Neural cell (in vitro differentiated cells): ENCODE measurements around the gene EGLN1. TPM values are rescaled to one million over a fixed set of nuclear protein-coding genes. Genes with fewer than 3 reads are reported as not detected.

Experiments
- H2AFZ ChIP-seq: fragments of 200-600, 300-800 bp; sonication (generic), shearing (Covaris generic); 2 replicates; pipeline ENCODE4 v1.6.0; 2014; ENCODE audit warnings: low read depth, mild to moderate bottlenecking, antibody characterized with exemption, low read length, moderate library complexity
- H3F3A ChIP-seq: fragments of 200-600 bp; shearing (Covaris generic); 2 replicates; pipeline ENCODE4 v1.6.1; 2016; ENCODE audit warnings: mild to moderate bottlenecking, moderate library complexity, mixed read lengths, antibody characterized with exemption, low read length; ENCODE audit not compliant: insufficient read depth, poor library complexity, severe bottlenecking
- H3K27ac ChIP-seq: fragments of 200-600, 300-800 bp; sonication (generic), shearing (Covaris generic); 2 replicates; pipeline ENCODE4 v1.5.1; 2014; ENCODE audit warnings: mild to moderate bottlenecking, low read length, moderate library complexity
- H3K27me3 ChIP-seq: fragments of 300-800, 200-600 bp; sonication (generic), shearing (Covaris generic); 2 replicates; pipeline ENCODE4 v1.6.0; 2014; ENCODE audit warnings: mild to moderate bottlenecking, low read depth, low read length, moderate library complexity; ENCODE audit not compliant: insufficient read depth
- H3K36me3 ChIP-seq: fragments of 300-800, 200-600 bp; sonication (generic), shearing (Covaris generic); 2 replicates; pipeline ENCODE4 v1.5.1; 2014; ENCODE audit warnings: mild to moderate bottlenecking, antibody characterized with exemption, low read length, moderate library complexity; ENCODE audit not compliant: insufficient read depth
- H3K4me2 ChIP-seq: fragments of 300-800, 200-600 bp; sonication (generic), shearing (Covaris generic); 2 replicates; pipeline ENCODE4 v1.6.0; 2014; ENCODE audit warnings: mild to moderate bottlenecking, low read length
- H3K4me3 ChIP-seq: fragments of 300-800, 200-600 bp; sonication (generic), shearing (Covaris generic); 2 replicates; pipeline ENCODE4 v1.5.1; 2014; ENCODE audit warnings: mild to moderate bottlenecking, low read length, moderate library complexity
- H3K79me2 ChIP-seq: fragments of 200-600 bp; shearing (Covaris generic); replicated peaks from 2 replicates; pipeline ENCODE4 v1.6.0; 2014; ENCODE audit warnings: mild to moderate bottlenecking, low read length, moderate library complexity; ENCODE audit not compliant: insufficient read depth
- H3K9ac ChIP-seq: fragments of 300-800, 200-600 bp; sonication (generic), shearing (Covaris generic); 2 replicates; pipeline ENCODE4 v1.6.1; 2016; ENCODE audit warnings: mild to moderate bottlenecking, low read length, mixed read lengths
- H3K9me2 ChIP-seq: fragments of 200-600 bp; shearing (Covaris generic); 2 replicates; pipeline ENCODE4 v1.6.1; 2016; ENCODE audit warnings: mild to moderate bottlenecking, low read length, mixed read lengths; ENCODE audit not compliant: insufficient read depth
- H3K9me3 ChIP-seq: fragments of 200-600, 300-800 bp; sonication (generic), shearing (Covaris generic); 2 replicates; pipeline ENCODE4 v1.6.1; 2016; ENCODE audit warnings: mild to moderate bottlenecking, mixed run types, low read length, moderate library complexity, mixed read lengths
- H4K20me1 ChIP-seq: fragments of 200-600 bp; shearing (Covaris generic); 2 replicates; pipeline ENCODE4 v1.6.1; 2016; ENCODE audit warnings: mild to moderate bottlenecking, mixed run types; ENCODE audit not compliant: insufficient read depth
- CTCF ChIP-seq: fragments of 450-650 bp; IDR thresholded peaks from 2 replicates; pipeline ENCODE4 v1.5.1; 2014; ENCODE audit warnings: antibody characterized with exemption, mild to moderate bottlenecking, moderate library complexity; ENCODE audit not compliant: poor library complexity, severe bottlenecking
- EP300 ChIP-seq: fragments of 450-650 bp; conservative IDR thresholded peaks from 2 replicates; pipeline ENCODE4 v1.6.1; 2014; ENCODE audit warnings: antibody characterized with exemption, mild to moderate bottlenecking, moderate library complexity; ENCODE audit not compliant: poor library complexity, severe bottlenecking
- EZH2 ChIP-seq: fragments of 200-600, 300-800 bp; shearing (Covaris generic), sonication (generic); IDR thresholded peaks from 2 replicates; pipeline ENCODE4 v1.6.1; 2014; ENCODE audit warnings: antibody characterized with exemption, low read length, borderline replicate concordance, mild to moderate bottlenecking; ENCODE audit not compliant: insufficient read depth, poor library complexity, severe bottlenecking
- MXI1 ChIP-seq: fragments of 450-650 bp; conservative IDR thresholded peaks from 2 replicates; pipeline ENCODE4 v1.6.1; 2014; ENCODE audit warnings: antibody characterized with exemption, mild to moderate bottlenecking; ENCODE audit not compliant: poor library complexity, severe bottlenecking
- POLR2AphosphoS5 ChIP-seq: IDR thresholded peaks from 2 replicates; pipeline ENCODE4 v1.6.1; 2012
- RAD21 ChIP-seq: fragments of 450-650 bp; conservative IDR thresholded peaks from 2 replicates; pipeline ENCODE4 v1.6.1; 2014; ENCODE audit warnings: antibody characterized with exemption, mild to moderate bottlenecking, moderate library complexity
- REST ChIP-seq: IDR thresholded peaks from 2 replicates; pipeline ENCODE4 v1.6.1; 2012; ENCODE audit warnings: borderline replicate concordance
- SMC3 ChIP-seq: fragments of 450-650 bp; conservative IDR thresholded peaks from 2 replicates; pipeline ENCODE4 v1.6.1; 2014; ENCODE audit warnings: antibody characterized with exemption, mild to moderate bottlenecking, moderate library complexity; ENCODE audit not compliant: poor library complexity
- TAF1 ChIP-seq: IDR thresholded peaks from 2 replicates; pipeline ENCODE4 v1.6.1; 2012; ENCODE audit warnings: low read depth
- polyA plus RNA-seq: library from polyadenylated mRNA; depleted of rRNA; stranded (reverse); fragments of >200 nt; gene quantifications from 2 replicates; pipeline ENCODE4 v1.2.3, GENCODE V29; 2014

The EGLN1 gene
- polyA plus RNA-seq, 1 donor from 2014 or later = 33.2 TPM

- Histone ChIP-seq H2AFZ (no peak overlapping the region), H3K36me3 (no peaks in the 10 kb centered on the region), H3K4me3 (no peak overlapping the region), H3K4me2 (no peak overlapping the region), H3K27me3 (no peaks in the 10 kb centered on the region), H3F3A (no peaks in the 10 kb centered on the region), H3K9ac (no peak overlapping the region), H3K9me2 (no peaks in the 10 kb centered on the region), H3K9me3 (no peaks in the 10 kb centered on the region), H4K20me1 (no peaks in the 10 kb centered on the region), H3K27ac (no peak overlapping the region), H3K79me2 (peaks cover 21% of the 10 kb centered on the region)
- TF ChIP-seq SMC3 = no peak
- TF ChIP-seq TAF1 = no peak
Measured at GRCh38 chr1:231401478-231401877, 20.6 kb downstream of the EGLN1 start.

- Histone ChIP-seq H3K9me3 (no peaks in the 10 kb centered on the region), H3K79me2 (peaks cover 6% of the 10 kb centered on the region)
- TF ChIP-seq EP300 (no peak), SMC3 (no peak), POLR2AphosphoS5 (no peak), RAD21 (no peak), MXI1 (no peak), TAF1 (no peak), CTCF (no peak), REST (no peak), EZH2 (no peak)
Measured at GRCh38 chr1:231397886-231398671, 24.0 kb downstream of the EGLN1 start.

More at GRCh38 chr1:231397886-231398671, 24.0 kb downstream of the EGLN1 start:
- H3K4me3 ChIP-seq = no peak overlapping the region
- H4K20me1 ChIP-seq = no peaks in the 10 kb centered on the region
- no peaks in the 10 kb centered on the region for H3K9me2 ChIP-seq
- no peak overlapping the region for H3K27ac ChIP-seq
- H2AFZ ChIP-seq = no peak overlapping the region
- H3K9ac ChIP-seq = no peak overlapping the region
- H3K27me3 ChIP-seq = no peaks in the 10 kb centered on the region
- no peaks in the 10 kb centered on the region for H3K36me3 ChIP-seq
- no peaks in the 10 kb centered on the region for H3F3A ChIP-seq
- no peak overlapping the region for H3K4me2 ChIP-seq
